LNCAP (cell line): ENCODE measurements around the gene TMA16.

Source experiments
- CTCF ChIP-seq: fragments of 450-650 bp; IDR thresholded peaks from 2 replicates; pipeline ENCODE4 v1.5.1; 2017; ENCODE audit warnings: mild to moderate bottlenecking

Gene TMA16

GRCh38 chr4:163556177-163556576 is 61.7 kb downstream of the TMA16 start:
- peak; percentile 37; the same call in 1 of the 2 replicates for TF ChIP-seq CTCF

- no peak for TF ChIP-seq CTCF
Observed at GRCh38 chr4:163556650-163557391, 62.3 kb downstream of the TMA16 start.

- no peak for TF ChIP-seq CTCF
Observed at GRCh38 chr4:163558539-163559044, 64.1 kb downstream of the TMA16 start.

- no peak for TF ChIP-seq CTCF
Observed at GRCh38 chr4:163562496-163562895, 68.0 kb downstream of the TMA16 start.

GRCh38 chr4:163563592-163563991 is 69.1 kb downstream of the TMA16 start:
- TF ChIP-seq CTCF: no peak

- no peak for TF ChIP-seq CTCF
Observed at GRCh38 chr4:163564221-163564720, 69.8 kb downstream of the TMA16 start.

- no peak for TF ChIP-seq CTCF
Observed at GRCh38 chr4:163565226-163566135, 71.0 kb downstream of the TMA16 start.
